Measurements from ENCODE around the gene PPP1R14C. TPM values are rescaled to one million over a fixed set of nuclear protein-coding genes. Genes with fewer than 3 reads are reported as not detected.

Gene PPP1R14C
- total RNA-seq, 4 donors from 2014 or later: 0.34 TPM; not detected in 3

DNA sequence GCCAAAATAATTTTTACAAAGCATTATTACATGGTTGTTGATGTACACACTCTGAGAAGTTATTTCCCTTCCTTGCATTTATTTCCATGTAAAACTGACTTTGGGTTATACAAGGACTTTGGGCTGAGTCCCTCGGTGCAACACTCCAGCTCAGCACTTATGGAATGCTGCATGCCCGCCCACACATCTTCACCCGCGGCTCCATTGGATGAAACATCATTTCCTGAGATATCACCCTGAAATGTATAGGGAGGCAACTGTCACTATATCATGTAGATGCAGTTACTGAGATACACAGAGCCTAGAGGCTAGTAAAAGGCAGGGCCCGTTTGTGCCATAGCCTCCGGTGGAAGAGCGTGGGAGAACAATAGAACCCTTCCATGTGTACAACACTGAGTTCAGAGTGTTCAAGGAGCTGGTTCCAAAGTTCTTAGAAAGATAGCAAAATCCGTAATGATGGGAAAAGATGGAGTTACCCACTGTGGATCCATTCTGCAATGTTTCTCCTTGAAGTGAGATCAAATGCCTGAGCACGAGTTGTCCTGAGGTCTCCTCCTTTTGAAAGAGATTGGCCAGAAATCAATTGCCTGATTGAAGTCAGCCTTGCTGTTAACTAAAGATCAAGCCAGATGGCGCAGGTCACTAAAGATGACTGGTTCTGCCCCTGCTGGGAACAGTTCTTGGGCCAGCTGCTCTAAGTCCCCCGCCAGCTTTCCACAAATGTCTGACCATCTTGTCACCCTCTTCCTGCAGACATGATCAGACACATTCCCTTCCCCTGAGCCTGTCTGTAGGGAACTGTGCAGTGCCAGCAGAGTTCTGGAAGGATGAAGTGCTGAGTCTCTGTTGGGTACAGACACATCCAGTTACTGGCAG, 125.1 kb downstream of the PPP1R14C start:
- TF ChIP-seq, protein P1, sequence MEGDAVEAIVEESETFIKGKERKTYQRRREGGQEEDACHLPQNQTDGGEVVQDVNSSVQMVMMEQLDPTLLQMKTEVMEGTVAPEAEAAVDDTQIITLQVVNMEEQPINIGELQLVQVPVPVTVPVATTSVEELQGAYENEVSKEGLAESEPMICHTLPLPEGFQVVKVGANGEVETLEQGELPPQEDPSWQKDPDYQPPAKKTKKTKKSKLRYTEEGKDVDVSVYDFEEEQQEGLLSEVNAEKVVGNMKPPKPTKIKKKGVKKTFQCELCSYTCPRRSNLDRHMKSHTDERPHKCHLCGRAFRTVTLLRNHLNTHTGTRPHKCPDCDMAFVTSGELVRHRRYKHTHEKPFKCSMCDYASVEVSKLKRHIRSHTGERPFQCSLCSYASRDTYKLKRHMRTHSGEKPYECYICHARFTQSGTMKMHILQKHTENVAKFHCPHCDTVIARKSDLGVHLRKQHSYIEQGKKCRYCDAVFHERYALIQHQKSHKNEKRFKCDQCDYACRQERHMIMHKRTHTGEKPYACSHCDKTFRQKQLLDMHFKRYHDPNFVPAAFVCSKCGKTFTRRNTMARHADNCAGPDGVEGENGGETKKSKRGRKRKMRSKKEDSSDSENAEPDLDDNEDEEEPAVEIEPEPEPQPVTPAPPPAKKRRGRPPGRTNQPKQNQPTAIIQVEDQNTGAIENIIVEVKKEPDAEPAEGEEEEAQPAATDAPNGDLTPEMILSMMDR (IDR thresholded peaks at IDR 0.05; ENCODE audit: low read depth): no peak

DNA sequence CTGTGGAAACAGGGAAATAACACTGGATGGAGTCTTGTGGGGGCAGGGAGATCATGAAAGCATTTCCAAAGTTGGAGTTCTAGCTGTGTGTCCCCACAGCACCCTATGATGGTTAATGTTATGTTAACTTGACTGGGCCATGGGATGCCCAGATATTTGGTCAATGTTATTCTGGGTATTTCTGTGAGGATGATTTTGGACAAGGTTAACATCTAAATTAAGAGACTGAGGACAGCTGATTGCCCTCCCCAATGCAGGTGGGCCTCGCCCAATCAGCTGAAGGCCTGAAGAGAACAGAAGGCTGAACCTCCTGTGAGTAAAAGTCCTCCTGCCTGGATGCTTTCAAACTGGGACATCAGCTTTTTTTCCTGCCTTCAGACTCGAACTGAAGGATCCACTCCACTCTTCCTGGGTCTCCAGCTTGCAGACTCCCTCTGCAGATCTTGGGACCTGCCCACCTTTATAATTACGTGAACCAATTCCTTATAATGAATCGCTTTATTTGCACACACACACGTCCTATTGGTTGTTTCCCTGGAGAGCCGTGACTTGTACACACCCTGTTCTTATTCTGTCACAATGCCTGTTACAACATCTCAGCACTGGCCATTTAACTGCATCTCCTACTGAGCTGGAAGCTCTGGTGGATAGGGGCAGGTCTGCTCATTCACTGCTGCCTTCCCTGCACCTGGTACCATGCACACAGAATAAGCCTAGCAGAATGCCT, 126.4 kb downstream of the PPP1R14C start:
- TF ChIP-seq, protein P1 (IDR thresholded peaks at IDR 0.05; ENCODE audit: low read depth): no peak

DNA sequence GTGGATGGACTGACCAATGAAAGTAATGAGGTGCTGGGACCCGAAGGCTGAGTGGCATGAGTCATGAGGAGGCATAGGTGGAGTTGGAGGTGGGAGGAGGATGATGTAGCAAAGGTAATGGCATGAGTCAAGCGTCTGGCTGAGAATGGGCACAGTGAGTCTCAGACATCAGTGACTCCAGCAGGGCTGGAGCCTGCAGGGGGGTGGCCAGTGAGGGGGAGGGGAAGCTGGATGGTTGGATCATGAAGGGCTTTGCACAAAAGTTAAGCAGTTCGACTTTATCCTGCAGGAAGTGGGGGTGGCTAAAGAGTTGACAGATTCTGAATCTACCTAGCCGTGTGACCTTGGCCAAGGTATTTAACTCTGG, 127.0 kb downstream of the PPP1R14C start:
- TF ChIP-seq, protein P1 (IDR thresholded peaks at IDR 0.05; ENCODE audit: low read depth): no peak

DNA sequence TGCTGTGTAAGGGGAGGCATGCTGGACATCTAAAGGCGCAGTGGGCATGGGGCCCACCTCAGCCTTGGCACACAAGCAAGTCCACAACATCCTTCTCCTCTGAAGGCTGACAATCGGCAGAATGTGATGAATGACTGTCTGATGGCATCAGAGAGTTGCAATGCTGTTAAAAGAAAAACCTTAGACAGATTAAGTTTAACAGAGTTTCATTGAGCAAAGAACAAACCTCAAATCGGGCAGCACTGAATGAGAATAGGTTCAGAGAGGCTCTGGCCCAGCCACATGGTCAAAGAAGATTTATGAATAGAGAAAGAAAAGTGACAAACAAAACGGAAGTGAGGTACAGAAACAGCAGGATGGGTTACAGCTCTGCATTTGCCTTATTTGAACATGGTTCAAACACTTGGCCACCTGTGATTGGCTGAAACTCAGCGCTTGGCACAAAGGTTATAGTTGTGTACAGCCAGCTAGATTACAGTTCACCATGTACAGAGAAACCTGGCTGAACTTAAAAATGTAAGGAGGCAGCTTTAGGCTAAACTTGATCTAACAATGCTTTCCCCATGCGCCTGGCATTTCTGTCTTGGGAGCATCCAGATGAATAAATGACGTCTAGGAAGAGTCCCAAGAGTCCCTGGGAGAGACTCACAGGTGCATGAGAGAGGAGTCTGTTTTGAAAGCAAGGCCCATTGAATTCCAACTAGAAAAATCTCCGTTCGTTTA, 127.6 kb downstream of the PPP1R14C start:
- TF ChIP-seq, protein P1 (IDR thresholded peaks at IDR 0.05; ENCODE audit: low read depth): no peak

DNA sequence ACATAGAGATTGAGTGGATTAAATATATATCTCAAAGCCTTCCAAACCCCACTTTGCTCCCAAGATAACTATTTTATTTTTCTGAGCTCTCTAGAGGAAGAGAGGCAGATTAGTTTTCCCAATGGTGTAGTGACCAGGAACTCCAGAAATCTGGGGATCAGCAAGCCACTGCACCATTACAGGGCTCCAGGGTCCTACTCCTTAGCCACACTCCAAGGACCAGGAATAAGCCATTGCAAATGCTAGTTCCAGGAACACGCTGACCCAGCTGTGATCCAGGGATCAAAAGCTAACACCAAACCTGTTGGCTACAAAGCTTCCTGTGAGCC, 128.3 kb downstream of the PPP1R14C start:
- TF ChIP-seq, protein P1 (IDR thresholded peaks at IDR 0.05; ENCODE audit: low read depth): no peak

DNA sequence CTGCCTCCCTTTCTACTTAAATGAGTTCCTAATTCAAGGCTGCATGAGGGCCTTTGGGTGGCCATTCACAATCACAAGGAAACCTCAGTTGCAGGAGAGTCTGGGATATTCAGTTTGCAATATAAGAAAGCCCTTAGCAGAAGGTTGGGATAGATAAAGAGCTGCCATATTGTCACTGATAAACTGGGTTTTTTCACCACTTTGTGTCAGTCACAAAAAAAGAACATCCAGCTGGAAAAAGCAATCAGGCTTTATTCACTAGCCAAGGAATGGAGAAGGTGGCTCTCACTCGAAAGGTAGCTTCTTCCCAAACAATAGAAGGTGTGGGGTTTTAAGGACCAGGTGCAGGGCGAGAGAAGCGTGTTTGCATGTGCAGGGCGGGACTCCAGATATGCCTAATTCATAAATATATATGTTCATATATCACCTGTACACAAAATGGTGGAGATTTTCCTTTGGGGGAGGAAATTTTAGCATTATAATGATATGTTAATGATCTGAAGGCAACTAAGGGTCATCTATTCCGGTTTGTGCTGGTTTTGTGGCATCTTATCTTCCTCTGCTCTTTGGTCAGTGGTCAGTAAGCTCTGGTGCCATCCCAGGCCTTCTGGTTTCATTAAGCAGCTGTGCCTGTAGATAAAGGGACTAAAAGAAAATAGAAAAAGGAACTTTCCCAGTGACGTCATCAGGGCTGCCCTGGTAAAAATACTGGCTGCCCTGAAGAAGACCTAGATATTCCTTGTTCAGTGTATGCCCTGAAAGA, 128.8 kb downstream of the PPP1R14C start:
- TF ChIP-seq, protein P1 (IDR thresholded peaks at IDR 0.05; ENCODE audit: low read depth): no peak
